Vagina (tissue), 2 donors: ENCODE results near the gene ANKLE1.

Experiments used
- CTCF ChIP-seq, 3 experiments: fragments of 450-650 bp in 2 of 3; fragments of 200-600 bp in 1 of 3; sonication (generic) in 1 of 3; IDR thresholded peaks; one replicate each; pipeline ENCODE4 v1.5.1; 2017 to 2019; ENCODE audit warnings: antibody characterized with exemption in 3 of 3, mild to moderate bottlenecking in 2 of 3, moderate library complexity in 2 of 3
- POLR2A ChIP-seq, 2 donors: fragments of 450-650 bp; IDR thresholded peaks; one replicate each; pipeline ENCODE4 v1.6.1; 2017; ENCODE audit warnings: antibody characterized with exemption in 2 of 2, mild to moderate bottlenecking in 2 of 2, moderate library complexity in 2 of 2
- POLR2AphosphoS5 ChIP-seq, 2 donors: sonication (generic); formaldehyde crosslinking; IDR thresholded peaks; one replicate each; pipeline ENCODE4 v1.9.0; 2017; ENCODE audit warnings: antibody characterized with exemption in 2 of 2, mild to moderate bottlenecking in 2 of 2, low read depth in 1 of 2; ENCODE audit not compliant: insufficient read depth in 1 of 2

GRCh38 chr19:17318966-17319365 is 37.3 kb downstream of the ANKLE1 start:
- TF ChIP-seq CTCF (IDR thresholded peaks at IDR 0.05) = no peak
- TF ChIP-seq POLR2AphosphoS5 (IDR thresholded peaks at IDR 0.05; ENCODE audit: insufficient read depth in 1 of 2, low read depth in 1 of 2) = no peak
- TF ChIP-seq POLR2A (IDR thresholded peaks at IDR 0.05) = no peak
